DND-41 (cell line): ENCODE data around the gene USP48.

ENCODE experiments used
- ATAC-seq: fragments of 200-7000 bp; cut with Tn5 transposase; 3 replicates; pipeline ENCODE4 v1.9.1; 2021; ENCODE audit warnings: low read depth; ENCODE audit not compliant: insufficient read depth
- DNase-seq: peaks from one replicate; pipeline ENCODE4 v3.0.0-alpha.2; 2020
- H2AFZ ChIP-seq: 2 replicates; pipeline ENCODE4 v1.6.0; 2012; ENCODE audit warnings: low read depth, low read length
- H3K27ac ChIP-seq: 2 replicates; pipeline ENCODE4 v1.5.1; 2012; ENCODE audit warnings: low read length, inconsistent platforms
- H3K27me3 ChIP-seq: fragments of 200-600 bp; sonication (generic); 2 replicates; pipeline ENCODE4 v1.6.0; 2012; ENCODE audit warnings: low read length, mild to moderate bottlenecking, inconsistent platforms; ENCODE audit not compliant: insufficient read depth, poor library complexity
- H3K36me3 ChIP-seq: 2 replicates; pipeline ENCODE4 v1.5.1; 2012; ENCODE audit warnings: low read length, inconsistent platforms; ENCODE audit not compliant: insufficient read depth
- H3K4me1 ChIP-seq: 2 replicates; pipeline ENCODE4 v1.5.1; 2012; ENCODE audit warnings: mild to moderate bottlenecking, low read length; ENCODE audit not compliant: insufficient read depth
- H3K4me2 ChIP-seq: 2 replicates; pipeline ENCODE4 v1.6.0; 2012; ENCODE audit warnings: mild to moderate bottlenecking, moderate library complexity, low read length, inconsistent platforms; ENCODE audit not compliant: insufficient read depth
- H3K4me3 ChIP-seq, 2 experiments: fragments of 200-600 bp in 1 of 2; shearing (Covaris generic) in 1 of 2; 2 replicates each; pipeline ENCODE4 v1.5.1; 2012 to 2016; ENCODE audit warnings: inconsistent platforms in 2 of 2, low read length in 2 of 2, mild to moderate bottlenecking in 2 of 2, low read depth in 1 of 2, moderate library complexity in 1 of 2
- H3K79me2 ChIP-seq: 2 replicates; pipeline ENCODE4 v1.6.0; 2012; ENCODE audit warnings: low read length, inconsistent platforms; ENCODE audit not compliant: insufficient read depth
- H3K9ac ChIP-seq: 2 replicates; pipeline ENCODE4 v1.6.0; 2012; ENCODE audit warnings: low read depth, mild to moderate bottlenecking, inconsistent platforms, low read length, moderate library complexity
- H3K9me3 ChIP-seq: 2 replicates; pipeline ENCODE4 v1.5.1; 2012; ENCODE audit warnings: low read length, moderate library complexity, mild to moderate bottlenecking, inconsistent platforms; ENCODE audit not compliant: insufficient read depth, severe bottlenecking
- H4K20me1 ChIP-seq: 2 replicates; pipeline ENCODE4 v1.6.0; 2012; ENCODE audit warnings: low read length; ENCODE audit not compliant: insufficient read depth
- CTCF ChIP-seq: IDR thresholded peaks from 2 replicates; pipeline ENCODE4 v1.5.1; 2012; ENCODE audit warnings: borderline replicate concordance, low read length, moderate library complexity, mild to moderate bottlenecking; ENCODE audit not compliant: poor library complexity, severe bottlenecking; ENCODE audit errors: extremely low read depth
- EZH2 ChIP-seq: IDR thresholded peaks from 3 replicates; pipeline ENCODE4 v1.6.1; 2012; ENCODE audit warnings: borderline replicate concordance, low read depth, mild to moderate bottlenecking, moderate library complexity, low read length, inconsistent platforms; ENCODE audit not compliant: severe bottlenecking

USP48 gene

GRCh38 chr1:21649315-21649714, 133.6 kb downstream of the USP48 start:
- no peak for DNase-seq
- Histone ChIP-seq H3K4me3 (no peak overlapping the region), H3K9ac (no peak overlapping the region), H2AFZ (no peak overlapping the region), H3K79me2 (no peaks in the 10 kb centered on the region), H3K27me3 (no peaks in the 10 kb centered on the region), H3K36me3 (no peaks in the 10 kb centered on the region), H3K4me2 (no peak overlapping the region), H3K27ac (no peak overlapping the region), H4K20me1 (peaks cover 23% of the 10 kb centered on the region), H3K4me1 (no peaks in the 10 kb centered on the region), H3K9me3 (no peaks in the 10 kb centered on the region)
- no peak for ATAC-seq
- TF ChIP-seq CTCF (no peak), EZH2 (no peak)

GRCh38 chr1:21648791-21649190, 134.2 kb downstream of the USP48 start:
- H3K9ac ChIP-seq: no peak overlapping the region
- ATAC-seq (no peak), DNase-seq (no peak)
- H3K79me2 ChIP-seq: no peaks in the 10 kb centered on the region
- no peak overlapping the region for H3K4me2 ChIP-seq
- no peak overlapping the region for H3K4me3 ChIP-seq
- no peaks in the 10 kb centered on the region for H3K4me1 ChIP-seq
- no peaks in the 10 kb centered on the region for H3K9me3 ChIP-seq
- H2AFZ ChIP-seq: no peak overlapping the region
- TF ChIP-seq CTCF: no peak
- no peak for TF ChIP-seq EZH2
- no peaks in the 10 kb centered on the region for H3K27me3 ChIP-seq
- no peaks in the 10 kb centered on the region for H3K36me3 ChIP-seq
- no peak overlapping the region for H3K27ac ChIP-seq
- H4K20me1 ChIP-seq: peaks cover 28% of the 10 kb centered on the region

- TF ChIP-seq EZH2 (no peak), CTCF (no peak)
- no peaks in the 10 kb centered on the region for H3K79me2 ChIP-seq
- H3K9ac ChIP-seq: no peak overlapping the region
- H3K36me3 ChIP-seq: no peaks in the 10 kb centered on the region
- no peak for ATAC-seq
- H3K4me3 ChIP-seq: no peak overlapping the region
- no peaks in the 10 kb centered on the region for H3K27me3 ChIP-seq
- H4K20me1 ChIP-seq: peaks cover 31% of the 10 kb centered on the region
- no peak overlapping the region for H2AFZ ChIP-seq
- H3K4me1 ChIP-seq: no peaks in the 10 kb centered on the region
- H3K4me2 ChIP-seq: no peak overlapping the region
- no peak for DNase-seq
- no peaks in the 10 kb centered on the region for H3K9me3 ChIP-seq
- H3K27ac ChIP-seq: no peak overlapping the region
Observed at GRCh38 chr1:21648352-21648730, 134.6 kb downstream of the USP48 start.
